Measurements from ENCODE around the gene SAMD8. TPM values are rescaled to one million over a fixed set of nuclear protein-coding genes. Genes with fewer than 3 reads are reported as not detected.

SAMD8 gene
- total RNA-seq, 1 experiment from 2014 or later = 17.1 TPM

DNA sequence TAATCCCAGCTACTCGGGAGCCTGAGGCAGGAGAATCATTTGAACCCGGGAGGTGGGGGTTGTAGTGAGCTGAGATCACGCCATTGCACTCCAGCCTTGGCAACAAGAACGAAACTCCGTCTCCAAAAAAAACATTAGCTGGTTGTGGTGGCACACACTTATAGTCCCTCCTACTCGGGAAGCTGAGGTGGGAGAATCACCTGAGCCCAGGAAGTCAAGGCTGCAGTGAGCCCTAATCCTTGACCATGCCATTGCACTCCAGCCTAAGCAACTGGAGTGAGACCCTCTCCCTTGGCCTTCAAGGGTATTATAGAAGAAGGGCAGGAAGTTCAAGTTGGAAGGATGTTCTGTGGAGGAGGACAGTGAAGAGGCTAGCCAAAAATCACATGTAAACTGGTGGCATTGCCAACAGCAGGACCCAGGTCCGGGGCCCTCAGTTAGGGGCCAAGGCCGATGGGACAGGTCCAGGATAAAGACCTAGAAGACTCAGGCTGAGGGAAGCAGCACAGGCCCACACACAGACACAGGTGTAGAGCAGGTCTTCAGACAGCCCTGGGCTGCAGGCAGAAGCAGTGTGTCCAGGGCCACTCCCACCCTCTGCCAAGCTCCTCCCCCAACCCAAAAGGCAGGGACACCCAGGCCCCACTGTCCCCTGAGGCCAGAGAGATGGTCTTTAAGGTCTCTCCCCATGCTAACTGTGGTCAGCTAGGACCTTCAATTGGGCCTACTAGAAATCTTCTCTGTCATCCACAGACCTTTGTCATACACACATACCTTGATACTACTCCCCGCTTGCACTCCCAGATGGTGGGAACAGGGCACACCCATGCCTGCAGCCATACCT is 8.4 kb upstream of the SAMD8 start:
- BruUV-seq (replicated peaks) = no TSS peak
- no peak overlapping the region for H3K4me3 ChIP-seq (ENCODE audit: low read depth, low read length, poor library complexity, severe bottlenecking)
- intact Hi-C loops (cut with micrococcal nuclease; ENCODE audit: unreplicated experiment) = loop anchor here (5.0 kb wide), 1 partner anchor 846 kb away; no protein-coding TSS in a partner anchor
- H3K27me3 ChIP-seq (replicated peaks; ENCODE audit: insufficient read depth, low read depth, low read length, poor library complexity) = no peaks in the 10 kb centered on the region
- no peaks in the 10 kb centered on the region for H3K36me3 ChIP-seq (ENCODE audit: insufficient read depth, low read length, poor library complexity, severe bottlenecking)
- no peak overlapping the region for H3K27ac ChIP-seq (ENCODE audit: low read depth, low read length, poor library complexity, severe bottlenecking)
- CTCF ChIA-PET = no interaction called here
- peaks cover 5% of the 10 kb centered on the region for H3K4me1 ChIP-seq (ENCODE audit: insufficient read depth, low read length, poor library complexity, severe bottlenecking)
- TF ChIP-seq, protein P1, sequence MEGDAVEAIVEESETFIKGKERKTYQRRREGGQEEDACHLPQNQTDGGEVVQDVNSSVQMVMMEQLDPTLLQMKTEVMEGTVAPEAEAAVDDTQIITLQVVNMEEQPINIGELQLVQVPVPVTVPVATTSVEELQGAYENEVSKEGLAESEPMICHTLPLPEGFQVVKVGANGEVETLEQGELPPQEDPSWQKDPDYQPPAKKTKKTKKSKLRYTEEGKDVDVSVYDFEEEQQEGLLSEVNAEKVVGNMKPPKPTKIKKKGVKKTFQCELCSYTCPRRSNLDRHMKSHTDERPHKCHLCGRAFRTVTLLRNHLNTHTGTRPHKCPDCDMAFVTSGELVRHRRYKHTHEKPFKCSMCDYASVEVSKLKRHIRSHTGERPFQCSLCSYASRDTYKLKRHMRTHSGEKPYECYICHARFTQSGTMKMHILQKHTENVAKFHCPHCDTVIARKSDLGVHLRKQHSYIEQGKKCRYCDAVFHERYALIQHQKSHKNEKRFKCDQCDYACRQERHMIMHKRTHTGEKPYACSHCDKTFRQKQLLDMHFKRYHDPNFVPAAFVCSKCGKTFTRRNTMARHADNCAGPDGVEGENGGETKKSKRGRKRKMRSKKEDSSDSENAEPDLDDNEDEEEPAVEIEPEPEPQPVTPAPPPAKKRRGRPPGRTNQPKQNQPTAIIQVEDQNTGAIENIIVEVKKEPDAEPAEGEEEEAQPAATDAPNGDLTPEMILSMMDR (conservative IDR thresholded peaks at IDR 0.05; ENCODE audit: low read depth, low read length) = no peak
- TF ChIP-seq EZH2 (IDR thresholded peaks at IDR 0.05; ENCODE audit: borderline replicate concordance, low read depth, low read length, poor library complexity, severe bottlenecking) = no peak
- POLR2A ChIA-PET (ENCODE audit: low non-redundant PET) = no interaction called here
- no peaks in the 10 kb centered on the region for H3K9me3 ChIP-seq (ENCODE audit: low read depth, low read length, poor library complexity, severe bottlenecking)
- DNase-seq (ENCODE audit: low spot score) = no peak

DNA sequence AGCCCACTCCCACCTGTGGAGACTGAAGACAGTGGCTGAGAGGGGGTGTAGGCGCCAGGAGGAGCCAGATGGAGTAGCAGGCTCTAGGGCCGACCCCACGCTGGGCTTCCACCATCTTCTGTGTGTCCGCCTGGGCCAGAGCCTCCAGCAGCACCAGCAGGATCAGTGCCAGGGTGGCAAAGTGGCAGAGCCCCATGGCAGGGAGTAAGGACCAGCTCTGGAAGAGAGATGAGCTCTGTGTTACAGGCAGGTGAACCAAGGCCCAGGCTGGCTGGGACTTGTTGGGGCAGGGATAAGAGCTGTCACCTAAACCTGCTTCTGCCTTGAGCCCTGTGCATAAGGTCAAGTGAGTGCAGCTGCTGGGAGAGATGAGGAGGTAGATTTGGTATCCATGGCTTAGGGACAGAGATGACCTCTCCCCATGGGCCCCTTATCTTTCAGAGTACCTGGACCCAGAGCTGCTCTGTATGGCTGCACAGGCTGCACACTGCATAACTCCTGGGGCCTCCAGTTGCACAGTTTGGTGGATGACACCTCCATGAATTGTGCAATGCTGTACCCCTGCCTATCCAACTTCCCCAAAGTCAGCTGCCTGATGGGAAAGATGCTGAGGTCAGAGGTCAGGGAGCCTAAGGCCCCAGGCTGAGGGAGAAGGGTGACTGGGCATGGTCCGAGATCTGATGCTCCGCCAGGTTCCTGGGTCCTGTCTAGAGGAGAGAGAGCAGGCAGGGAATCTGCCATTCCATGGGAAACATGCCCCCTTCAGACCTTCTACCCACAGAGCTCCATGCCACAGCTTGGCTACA is 7.4 kb upstream of the SAMD8 start:
- CTCF ChIA-PET = no interaction called here
- no peaks in the 10 kb centered on the region for H3K36me3 ChIP-seq (ENCODE audit: insufficient read depth, low read length, poor library complexity, severe bottlenecking)
- peaks cover 5% of the 10 kb centered on the region for H3K4me1 ChIP-seq (ENCODE audit: insufficient read depth, low read length, poor library complexity, severe bottlenecking)
- no peaks in the 10 kb centered on the region for H3K27me3 ChIP-seq (replicated peaks; ENCODE audit: insufficient read depth, low read depth, low read length, poor library complexity)
- no TSS peak for BruUV-seq (replicated peaks)
- no peak overlapping the region for H3K27ac ChIP-seq (ENCODE audit: low read depth, low read length, poor library complexity, severe bottlenecking)
- POLR2A ChIA-PET (ENCODE audit: low non-redundant PET) = no interaction called here
- H3K4me3 ChIP-seq (ENCODE audit: low read depth, low read length, poor library complexity, severe bottlenecking) = no peak overlapping the region
- intact Hi-C loops (cut with micrococcal nuclease; ENCODE audit: unreplicated experiment) = loop anchor here (5.0 kb wide), 1 partner anchor 847 kb away; no protein-coding TSS in a partner anchor
- no peak for TF ChIP-seq EZH2 (IDR thresholded peaks at IDR 0.05; ENCODE audit: borderline replicate concordance, low read depth, low read length, poor library complexity, severe bottlenecking)
- TF ChIP-seq, protein P1 (conservative IDR thresholded peaks at IDR 0.05; ENCODE audit: low read depth, low read length) = no peak
- DNase-seq (ENCODE audit: low spot score) = no peak
- no peaks in the 10 kb centered on the region for H3K9me3 ChIP-seq (ENCODE audit: low read depth, low read length, poor library complexity, severe bottlenecking)

DNA sequence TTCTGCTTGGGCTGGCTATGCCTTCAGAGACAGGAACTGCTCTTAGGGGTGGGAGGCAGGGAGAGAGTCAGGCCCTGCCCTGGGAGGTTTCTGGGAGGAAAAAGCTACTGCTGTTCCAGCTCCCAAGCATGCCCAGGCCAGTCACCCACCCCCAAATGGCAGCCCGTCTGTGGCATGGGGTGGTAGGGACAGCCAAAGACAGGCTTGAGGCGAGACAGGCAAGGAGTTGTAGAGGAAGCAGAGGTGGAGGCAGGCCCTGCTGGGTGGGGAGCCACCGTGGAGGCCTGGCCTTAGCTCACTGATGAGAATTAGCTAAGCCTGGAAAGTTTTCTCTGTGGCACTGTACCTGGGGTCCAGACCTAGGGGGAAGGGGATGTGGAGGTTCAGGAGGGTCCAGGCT is 6.6 kb upstream of the SAMD8 start:
- POLR2A ChIA-PET (ENCODE audit: low non-redundant PET) = no interaction called here
- intact Hi-C loops (cut with micrococcal nuclease; ENCODE audit: unreplicated experiment) = loop anchor here (5.0 kb wide), 1 partner anchor 848 kb away; no protein-coding TSS in a partner anchor

More for the DNA sequence above, 6.6 kb upstream of the SAMD8 start:
- Histone ChIP-seq H3K9me3 (ENCODE audit: low read depth, low read length, poor library complexity, severe bottlenecking) (no peaks in the 10 kb centered on the region), H3K36me3 (ENCODE audit: insufficient read depth, low read length, poor library complexity, severe bottlenecking) (no peaks in the 10 kb centered on the region), H3K4me3 (ENCODE audit: low read depth, low read length, poor library complexity, severe bottlenecking) (no peak overlapping the region), H3K27ac (ENCODE audit: low read depth, low read length, poor library complexity, severe bottlenecking) (no peak overlapping the region), H3K27me3 (replicated peaks; ENCODE audit: insufficient read depth, low read depth, low read length, poor library complexity) (no peaks in the 10 kb centered on the region), H3K4me1 (ENCODE audit: insufficient read depth, low read length, poor library complexity, severe bottlenecking) (peaks cover 5% of the 10 kb centered on the region)
- no peak for DNase-seq (ENCODE audit: low spot score)
- TF ChIP-seq, protein P1 (conservative IDR thresholded peaks at IDR 0.05; ENCODE audit: low read depth, low read length) = no peak
- TF ChIP-seq EZH2 (IDR thresholded peaks at IDR 0.05; ENCODE audit: borderline replicate concordance, low read depth, low read length, poor library complexity, severe bottlenecking) = no peak
- no TSS peak for BruUV-seq (replicated peaks)
- CTCF ChIA-PET = no interaction called here
